NOMO-1 treated with dmso at 0.1 percent for 144 hours (cell line): Measurements from ENCODE around the gene CHMP3.
"Not testable (repeated sequence)": the region's sequence is repeated elsewhere in the genome, so short reads cannot be mapped to it uniquely, and the experiment has no call there.

Source experiments
- DNase-seq: peaks from one replicate; lab custom pipeline; 2025; ENCODE audit not compliant: unreplicated experiment; lab: John Stamatoyannopoulos, UW

Gene CHMP3

GRCh38 chr2:86512892-86513291 is 50.4 kb downstream of the CHMP3 start:
- no peak for DNase-seq

GRCh38 chr2:86512034-86512433 is 51.2 kb downstream of the CHMP3 start:
- no peak for DNase-seq

- DNase-seq = no peak
Measured at GRCh38 chr2:86510436-86510933, 52.8 kb downstream of the CHMP3 start.

GRCh38 chr2:86507600-86507999 is 55.6 kb downstream of the CHMP3 start:
- DNase-seq = no peak

- DNase-seq = no peak
Measured at GRCh38 chr2:86500325-86501083, 62.7 kb downstream of the CHMP3 start.

GRCh38 chr2:86499326-86499725 is 63.9 kb downstream of the CHMP3 start:
- DNase-seq = no peak

GRCh38 chr2:86498468-86499260 is 64.6 kb downstream of the CHMP3 start:
- no peak for DNase-seq

GRCh38 chr2:86496391-86496790 is 66.9 kb downstream of the CHMP3 start:
- DNase-seq = not testable (repeated sequence)

- DNase-seq = no peak
Measured at GRCh38 chr2:86492048-86492453, 71.2 kb downstream of the CHMP3 start.

GRCh38 chr2:86491088-86491487 is 72.2 kb downstream of the CHMP3 start:
- no peak for DNase-seq

- DNase-seq = no peak
Measured at GRCh38 chr2:86490245-86490644, 73.0 kb downstream of the CHMP3 start.

GRCh38 chr2:86489542-86489941 is 73.7 kb downstream of the CHMP3 start:
- DNase-seq = no peak

GRCh38 chr2:86488561-86489250 is 74.5 kb downstream of the CHMP3 start:
- no peak for DNase-seq

- DNase-seq = no peak
Measured at GRCh38 chr2:86487062-86487461, 76.2 kb downstream of the CHMP3 start.

- DNase-seq = no peak
Measured at GRCh38 chr2:86485802-86486201, 77.4 kb downstream of the CHMP3 start.

GRCh38 chr2:86485103-86485502 is 78.1 kb downstream of the CHMP3 start:
- DNase-seq = no peak

GRCh38 chr2:86484385-86484784 is 78.9 kb downstream of the CHMP3 start:
- DNase-seq = no peak

GRCh38 chr2:86482034-86482433 is 81.2 kb downstream of the CHMP3 start:
- no peak for DNase-seq

GRCh38 chr2:86480105-86480504 is 83.1 kb downstream of the CHMP3 start:
- no peak for DNase-seq

GRCh38 chr2:86477349-86477748 is 85.9 kb downstream of the CHMP3 start:
- DNase-seq = no peak

- DNase-seq = no peak
Measured at GRCh38 chr2:86476918-86477317, 86.3 kb downstream of the CHMP3 start.

- no peak for DNase-seq
Measured at GRCh38 chr2:86476092-86476491, 87.2 kb downstream of the CHMP3 start.
